Measurements from ENCODE around the gene EXOC6. TPM values are rescaled to one million over a fixed set of nuclear protein-coding genes. Genes with fewer than 3 reads are reported as not detected.

EXOC6 gene
- total RNA-seq, 1 donor from 2014 or later = 19.6 TPM

- H3K36me3 ChIP-seq = peaks cover 11% of the 10 kb centered on the region
- no peak overlapping the region for H3K4me3 ChIP-seq
- H3K9me3 ChIP-seq = no peaks in the 10 kb centered on the region
- ATAC-seq = no peak
- no peaks in the 10 kb centered on the region for H3K4me1 ChIP-seq
- no peaks in the 10 kb centered on the region for H3K27me3 ChIP-seq (ENCODE audit: low read depth)
- DNase-seq = no peak
- H3K27ac ChIP-seq = no peak overlapping the region
- intact Hi-C loops (cut with DNase I) = no loop called here
- no peak for TF ChIP-seq CTCF (IDR thresholded peaks at IDR 0.05)
These were observed 167.4 kb downstream of the EXOC6 start for GRCh38 chr10:93015722-93016121.

GRCh38 chr10:93023013-93023650 is 174.8 kb downstream of the EXOC6 start:
- H3K27ac ChIP-seq = no peak overlapping the region
- peaks cover 4% of the 10 kb centered on the region for H3K36me3 ChIP-seq
- H3K9me3 ChIP-seq = no peaks in the 10 kb centered on the region
- intact Hi-C loops (cut with DNase I) = no loop called here
- TF ChIP-seq CTCF (IDR thresholded peaks at IDR 0.05) = no peak
- H3K4me1 ChIP-seq = no peaks in the 10 kb centered on the region
- ATAC-seq (no peak), DNase-seq (no peak)
- no peaks in the 10 kb centered on the region for H3K27me3 ChIP-seq (ENCODE audit: low read depth)
- no peak overlapping the region for H3K4me3 ChIP-seq

DNA sequence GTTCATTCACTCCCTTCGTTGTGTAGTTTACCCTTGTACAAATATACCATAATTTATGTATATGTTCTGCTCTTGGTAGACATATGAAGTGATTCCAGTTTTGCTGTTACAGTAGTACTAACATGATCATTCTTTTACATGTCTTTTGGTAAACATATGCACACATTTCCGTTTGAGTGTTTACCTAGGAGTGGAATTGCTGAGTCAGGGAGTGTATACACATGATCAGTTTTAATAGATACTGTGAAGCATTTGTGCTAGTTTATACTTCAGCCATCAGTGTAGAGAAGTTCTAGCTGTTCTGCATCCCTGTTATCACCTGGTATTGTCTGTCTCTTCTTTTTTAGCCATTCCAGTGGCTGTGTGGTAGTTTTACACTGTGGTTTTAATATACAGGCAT is 177.8 kb downstream of the EXOC6 start:
- DNase-seq = no peak
- H3K36me3 ChIP-seq = peaks cover 4% of the 10 kb centered on the region
- no peak for ATAC-seq
- no peak for TF ChIP-seq CTCF (IDR thresholded peaks at IDR 0.05)
- no peaks in the 10 kb centered on the region for H3K4me1 ChIP-seq
- intact Hi-C loops (cut with DNase I) = no loop called here
- H3K27ac ChIP-seq = no peak overlapping the region
- H3K27me3 ChIP-seq (ENCODE audit: low read depth) = no peaks in the 10 kb centered on the region
- H3K9me3 ChIP-seq = no peaks in the 10 kb centered on the region
- H3K4me3 ChIP-seq = no peak overlapping the region

DNA sequence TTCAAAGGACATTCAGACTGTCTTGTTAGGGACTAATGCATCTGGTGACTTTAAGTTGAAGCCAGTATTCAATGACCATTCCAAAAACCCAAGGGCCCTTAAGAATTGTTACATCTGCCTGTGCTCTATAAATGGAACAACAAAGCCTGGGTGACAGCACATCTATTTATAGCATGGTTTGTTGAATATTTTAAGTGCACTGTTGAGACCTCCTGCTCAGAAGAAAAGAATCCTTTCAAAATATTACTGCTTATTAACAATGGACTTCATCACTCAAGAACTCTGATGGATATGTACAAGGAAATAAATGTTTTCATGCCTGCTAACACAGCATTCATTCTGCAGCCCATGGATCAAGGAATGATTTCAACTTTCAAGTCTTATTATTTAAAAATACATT is 179.2 kb downstream of the EXOC6 start:
- DNase-seq = no peak
- peaks cover 4% of the 10 kb centered on the region for H3K36me3 ChIP-seq
- intact Hi-C loops (cut with DNase I) = no loop called here
- H3K27ac ChIP-seq = no peak overlapping the region
- H3K4me3 ChIP-seq = no peak overlapping the region
- no peaks in the 10 kb centered on the region for H3K9me3 ChIP-seq
- no peaks in the 10 kb centered on the region for H3K4me1 ChIP-seq
- TF ChIP-seq CTCF (IDR thresholded peaks at IDR 0.05) = no peak
- H3K27me3 ChIP-seq (ENCODE audit: low read depth) = no peaks in the 10 kb centered on the region
- no peak for ATAC-seq

GRCh38 chr10:93028883-93029282 is 180.6 kb downstream of the EXOC6 start:
- TF ChIP-seq CTCF (IDR thresholded peaks at IDR 0.05) = no peak
- no peak for ATAC-seq
- Histone ChIP-seq H3K27ac (no peak overlapping the region), H3K36me3 (peaks cover 4% of the 10 kb centered on the region), H3K4me1 (no peaks in the 10 kb centered on the region), H3K4me3 (no peak overlapping the region), H3K27me3 (ENCODE audit: low read depth) (no peaks in the 10 kb centered on the region), H3K9me3 (no peaks in the 10 kb centered on the region)
- DNase-seq = no peak
- intact Hi-C loops (cut with DNase I) = no loop called here

Data from lower lobe of right lung (tissue), 2 donors.